ENCODE data around the gene GMCL2.
A peak's percentile ranks its signal among the peaks of the same experiment; 100 is the strongest.

GMCL2 gene

GRCh38 chr5:178163772-178164735, 23.1 kb downstream of the GMCL2 start:
- H3K36me3 ChIP-seq (ENCODE audit: control insufficient read depth in 2 of 2, insufficient read depth in 2 of 2, low read length in 2 of 2), result no peaks in the 10 kb centered on the region
- peaks cover 0 to 2% of the 10 kb centered on the region in 2 donors for H3K27me3 ChIP-seq (ENCODE audit: control insufficient read depth in 2 of 2, insufficient read depth in 2 of 2, low read length in 2 of 2)
- peaks cover 5 to 7% of the 10 kb centered on the region in 2 donors for H3K4me1 ChIP-seq (ENCODE audit: control insufficient read depth in 2 of 2, insufficient read depth in 2 of 2, low read length in 2 of 2)
- H3K9ac ChIP-seq (ENCODE audit: low read depth in 1 of 2, low read length in 2 of 2), result no peak overlapping the region
- H3K27ac ChIP-seq (ENCODE audit: low read depth in 2 of 2, low read length in 2 of 2), result no peak overlapping the region
- no peaks in the 10 kb centered on the region for H3K9me3 ChIP-seq (ENCODE audit: control insufficient read depth in 2 of 2, low read length in 2 of 2)
- peak overlapping the region; percentile 41 to 56 for H3K4me3 ChIP-seq (ENCODE audit: low read length in 2 of 2)

GRCh38 chr5:178162481-178162880, 24.7 kb downstream of the GMCL2 start:
- no peak overlapping the region for H3K27ac ChIP-seq (ENCODE audit: low read depth in 2 of 2, low read length in 2 of 2)
- H3K27me3 ChIP-seq (ENCODE audit: control insufficient read depth in 2 of 2, insufficient read depth in 2 of 2, low read length in 2 of 2), result peaks cover 0 to 2% of the 10 kb centered on the region in 2 donors
- H3K4me3 ChIP-seq (ENCODE audit: low read length in 2 of 2), result no peak overlapping the region
- no peaks in the 10 kb centered on the region for H3K9me3 ChIP-seq (ENCODE audit: control insufficient read depth in 2 of 2, low read length in 2 of 2)
- peaks cover 5 to 7% of the 10 kb centered on the region in 2 donors for H3K4me1 ChIP-seq (ENCODE audit: control insufficient read depth in 2 of 2, insufficient read depth in 2 of 2, low read length in 2 of 2)
- H3K36me3 ChIP-seq (ENCODE audit: control insufficient read depth in 2 of 2, insufficient read depth in 2 of 2, low read length in 2 of 2), result no peaks in the 10 kb centered on the region
- H3K9ac ChIP-seq (ENCODE audit: low read depth in 1 of 2, low read length in 2 of 2), result no peak overlapping the region

- Histone ChIP-seq H3K4me1 (ENCODE audit: control insufficient read depth in 2 of 2, insufficient read depth in 2 of 2, low read length in 2 of 2) (peaks cover 5 to 7% of the 10 kb centered on the region in 2 donors), H3K9ac (ENCODE audit: low read depth in 1 of 2, low read length in 2 of 2) (no peak overlapping the region), H3K4me3 (ENCODE audit: low read length in 2 of 2) (no peak overlapping the region), H3K27me3 (ENCODE audit: control insufficient read depth in 2 of 2, insufficient read depth in 2 of 2, low read length in 2 of 2) (peaks cover 0 to under 1% of the 10 kb centered on the region in 2 donors), H3K9me3 (ENCODE audit: control insufficient read depth in 2 of 2, low read length in 2 of 2) (no peaks in the 10 kb centered on the region), H3K36me3 (ENCODE audit: control insufficient read depth in 2 of 2, insufficient read depth in 2 of 2, low read length in 2 of 2) (no peaks in the 10 kb centered on the region), H3K27ac (ENCODE audit: low read depth in 2 of 2, low read length in 2 of 2) (no peak overlapping the region)
Measured at GRCh38 chr5:178160176-178160575, 27.0 kb downstream of the GMCL2 start.

GRCh38 chr5:178155065-178155464, 32.1 kb downstream of the GMCL2 start:
- Histone ChIP-seq H3K4me1 (ENCODE audit: control insufficient read depth in 2 of 2, insufficient read depth in 2 of 2, low read length in 2 of 2) (peaks cover 7 to 17% of the 10 kb centered on the region in 2 donors), H3K9me3 (ENCODE audit: control insufficient read depth in 2 of 2, low read length in 2 of 2) (no peaks in the 10 kb centered on the region), H3K9ac (ENCODE audit: low read depth in 1 of 2, low read length in 2 of 2) (no peak overlapping the region), H3K4me3 (ENCODE audit: low read length in 2 of 2) (no peak overlapping the region), H3K27ac (ENCODE audit: low read depth in 2 of 2, low read length in 2 of 2) (no peak overlapping the region), H3K36me3 (ENCODE audit: control insufficient read depth in 2 of 2, insufficient read depth in 2 of 2, low read length in 2 of 2) (peaks cover under 1 to 3% of the 10 kb centered on the region in 2 donors), H3K27me3 (ENCODE audit: control insufficient read depth in 2 of 2, insufficient read depth in 2 of 2, low read length in 2 of 2) (no peaks in the 10 kb centered on the region)

GRCh38 chr5:178153530-178154340, 33.4 kb downstream of the GMCL2 start, which contains the start of gene NHP2:
NHP2 (minus strand) TSS chr5:178153885; CDS start chr5:178153817, 68 bp downstream.
- H3K9ac ChIP-seq (ENCODE audit: low read depth in 1 of 2, low read length in 2 of 2), result peak within 1 kb of the TSS; percentile 77 to 79
- H3K27me3 ChIP-seq (ENCODE audit: control insufficient read depth in 2 of 2, insufficient read depth in 2 of 2, low read length in 2 of 2), result no peaks in the 10 kb centered on the region
- H3K27ac ChIP-seq (ENCODE audit: low read depth in 2 of 2, low read length in 2 of 2), result peak within 1 kb of the TSS; percentile 53 to 76
- H3K9me3 ChIP-seq (ENCODE audit: control insufficient read depth in 2 of 2, low read length in 2 of 2), result no peaks in the 10 kb centered on the region
- peaks cover 8 to 16% of the 10 kb centered on the region in 2 donors for H3K36me3 ChIP-seq (ENCODE audit: control insufficient read depth in 2 of 2, insufficient read depth in 2 of 2, low read length in 2 of 2)
- H3K4me3 ChIP-seq (ENCODE audit: low read length in 2 of 2), result peak within 1 kb of the TSS; percentile 88 to 91
- H3K4me1 ChIP-seq (ENCODE audit: control insufficient read depth in 2 of 2, insufficient read depth in 2 of 2, low read length in 2 of 2), result peaks cover 7 to 17% of the 10 kb centered on the region in 2 donors

- H3K27me3 ChIP-seq (ENCODE audit: control insufficient read depth in 2 of 2, insufficient read depth in 2 of 2, low read length in 2 of 2), result no peaks in the 10 kb centered on the region
- H3K27ac ChIP-seq (ENCODE audit: low read depth in 2 of 2, low read length in 2 of 2), result peak overlapping the region in 1 of 2 donors; percentile 76
- peaks cover 7 to 17% of the 10 kb centered on the region in 2 donors for H3K4me1 ChIP-seq (ENCODE audit: control insufficient read depth in 2 of 2, insufficient read depth in 2 of 2, low read length in 2 of 2)
- peak overlapping the region; percentile 77 to 79 for H3K9ac ChIP-seq (ENCODE audit: low read depth in 1 of 2, low read length in 2 of 2)
- peaks cover 18 to 26% of the 10 kb centered on the region in 2 donors for H3K36me3 ChIP-seq (ENCODE audit: control insufficient read depth in 2 of 2, insufficient read depth in 2 of 2, low read length in 2 of 2)
- H3K9me3 ChIP-seq (ENCODE audit: control insufficient read depth in 2 of 2, low read length in 2 of 2), result no peaks in the 10 kb centered on the region
- peak overlapping the region; percentile 88 to 91 for H3K4me3 ChIP-seq (ENCODE audit: low read length in 2 of 2)
Measured at GRCh38 chr5:178152491-178153444, 34.4 kb downstream of the GMCL2 start.

GRCh38 chr5:178150977-178151734, 36.0 kb downstream of the GMCL2 start:
- Histone ChIP-seq H3K27ac (ENCODE audit: low read depth in 2 of 2, low read length in 2 of 2) (no peak overlapping the region), H3K4me1 (ENCODE audit: control insufficient read depth in 2 of 2, insufficient read depth in 2 of 2, low read length in 2 of 2) (peaks cover 7 to 17% of the 10 kb centered on the region in 2 donors), H3K9me3 (ENCODE audit: control insufficient read depth in 2 of 2, low read length in 2 of 2) (no peaks in the 10 kb centered on the region), H3K36me3 (ENCODE audit: control insufficient read depth in 2 of 2, insufficient read depth in 2 of 2, low read length in 2 of 2) (peaks cover 34 to 42% of the 10 kb centered on the region in 2 donors), H3K9ac (ENCODE audit: low read depth in 1 of 2, low read length in 2 of 2) (no peak overlapping the region), H3K4me3 (ENCODE audit: low read length in 2 of 2) (no peak overlapping the region), H3K27me3 (ENCODE audit: control insufficient read depth in 2 of 2, insufficient read depth in 2 of 2, low read length in 2 of 2) (no peaks in the 10 kb centered on the region)

- Histone ChIP-seq H3K36me3 (ENCODE audit: control insufficient read depth in 2 of 2, insufficient read depth in 2 of 2, low read length in 2 of 2) (peaks cover 37 to 50% of the 10 kb centered on the region in 2 donors), H3K4me1 (ENCODE audit: control insufficient read depth in 2 of 2, insufficient read depth in 2 of 2, low read length in 2 of 2) (peaks cover 7 to 13% of the 10 kb centered on the region in 2 donors), H3K9ac (ENCODE audit: low read depth in 1 of 2, low read length in 2 of 2) (no peak overlapping the region), H3K27me3 (ENCODE audit: control insufficient read depth in 2 of 2, insufficient read depth in 2 of 2, low read length in 2 of 2) (no peaks in the 10 kb centered on the region), H3K27ac (ENCODE audit: low read depth in 2 of 2, low read length in 2 of 2) (no peak overlapping the region), H3K9me3 (ENCODE audit: control insufficient read depth in 2 of 2, low read length in 2 of 2) (no peaks in the 10 kb centered on the region), H3K4me3 (ENCODE audit: low read length in 2 of 2) (no peak overlapping the region)
Measured at GRCh38 chr5:178149199-178149932, 37.8 kb downstream of the GMCL2 start.

Data from mucosa of rectum (tissue), 2 donors.